ENCODE measurements around the gene ABHD1. TPM values are rescaled to one million over a fixed set of nuclear protein-coding genes. Genes with fewer than 3 reads are reported as not detected.
A peak's percentile ranks its signal among the peaks of the same experiment; 100 is the strongest.

Gene ABHD1
- total and polyA plus RNA-seq, 2 donors (not counting 1 experiment from before 2014, with no cell fraction given): 0.08 to 0.17 TPM

- peaks cover 4% of the 10 kb centered on the region for H3K79me2 ChIP-seq (ENCODE audit: control insufficient read depth, insufficient read depth, low read length)
- H3K4me3 ChIP-seq (replicated peaks in 1 of 4; ENCODE audit: control extremely low read depth in 1 of 4, insufficient read depth in 1 of 4, low read depth in 3 of 4, low read length in 4 of 4): peak overlapping the region; percentile 16 to 54 (median 44)
- no peaks in the 10 kb centered on the region for H3K27me3 ChIP-seq (ENCODE audit: control insufficient read depth, insufficient read depth, low read length)
- peaks cover 3% of the 10 kb centered on the region for H3K4me1 ChIP-seq (ENCODE audit: control insufficient read depth, extremely low read depth, insufficient read depth, low read length)
- peak; percentile 82 to 88 for DNase-seq (ENCODE audit: low read depth in 2 of 2)
- H2AFZ ChIP-seq (ENCODE audit: low read length): no peak overlapping the region
- H3K36me3 ChIP-seq (ENCODE audit: control insufficient read depth, insufficient read depth, low read length): peaks cover 13% of the 10 kb centered on the region
- H3K27ac ChIP-seq (ENCODE audit: insufficient read depth, low read length): peak overlapping the region; percentile 52
- peak overlapping the region; percentile 70 for H3K4me2 ChIP-seq (ENCODE audit: extremely low read depth, insufficient read depth, low read length)
- H3K9me3 ChIP-seq (ENCODE audit: control insufficient read depth, insufficient read depth, low read depth, low read length): no peaks in the 10 kb centered on the region
- peak overlapping the region; percentile 57 for H3K9ac ChIP-seq (ENCODE audit: insufficient read depth, low read length)
- no peaks in the 10 kb centered on the region for H4K20me1 ChIP-seq (ENCODE audit: control insufficient read depth, extremely low read depth, insufficient read depth, low read length)
- no peak for TF ChIP-seq EZH2 (IDR thresholded peaks at IDR 0.05; ENCODE audit: low read length, missing control alignments)
- TF ChIP-seq, protein P1, sequence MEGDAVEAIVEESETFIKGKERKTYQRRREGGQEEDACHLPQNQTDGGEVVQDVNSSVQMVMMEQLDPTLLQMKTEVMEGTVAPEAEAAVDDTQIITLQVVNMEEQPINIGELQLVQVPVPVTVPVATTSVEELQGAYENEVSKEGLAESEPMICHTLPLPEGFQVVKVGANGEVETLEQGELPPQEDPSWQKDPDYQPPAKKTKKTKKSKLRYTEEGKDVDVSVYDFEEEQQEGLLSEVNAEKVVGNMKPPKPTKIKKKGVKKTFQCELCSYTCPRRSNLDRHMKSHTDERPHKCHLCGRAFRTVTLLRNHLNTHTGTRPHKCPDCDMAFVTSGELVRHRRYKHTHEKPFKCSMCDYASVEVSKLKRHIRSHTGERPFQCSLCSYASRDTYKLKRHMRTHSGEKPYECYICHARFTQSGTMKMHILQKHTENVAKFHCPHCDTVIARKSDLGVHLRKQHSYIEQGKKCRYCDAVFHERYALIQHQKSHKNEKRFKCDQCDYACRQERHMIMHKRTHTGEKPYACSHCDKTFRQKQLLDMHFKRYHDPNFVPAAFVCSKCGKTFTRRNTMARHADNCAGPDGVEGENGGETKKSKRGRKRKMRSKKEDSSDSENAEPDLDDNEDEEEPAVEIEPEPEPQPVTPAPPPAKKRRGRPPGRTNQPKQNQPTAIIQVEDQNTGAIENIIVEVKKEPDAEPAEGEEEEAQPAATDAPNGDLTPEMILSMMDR (conservative IDR thresholded peaks at IDR 0.05 in 1 of 2, IDR thresholded peaks at IDR 0.05 in 1 of 2; ENCODE audit: low read depth in 1 of 2, low read length in 2 of 2): peak; percentile 45 to 67
Observed at GRCh38 chr2:27086090-27086723, 37.4 kb upstream of the ABHD1 start.

- DNase-seq (ENCODE audit: low read depth in 2 of 2): peak in 1 of 2 donors; percentile 19
- Histone ChIP-seq H3K9ac (ENCODE audit: insufficient read depth, low read length) (peak within 1 kb of the TSS; percentile 57), H3K4me2 (ENCODE audit: extremely low read depth, insufficient read depth, low read length) (peak within 1 kb of the TSS; percentile 93)
Observed at GRCh38 chr2:27086724-27087593, 36.7 kb upstream of the ABHD1 start, which contains the start of gene KHK. Gene KHK, plus strand, starts transcription at chr2:27086772. Its CDS starts 488 bp downstream, at chr2:27087260.

More at GRCh38 chr2:27086724-27087593, 36.7 kb upstream of the ABHD1 start, which contains the start of gene KHK:
- H4K20me1 ChIP-seq (ENCODE audit: control insufficient read depth, extremely low read depth, insufficient read depth, low read length): no peaks in the 10 kb centered on the region
- peaks cover 12% of the 10 kb centered on the region for H3K36me3 ChIP-seq (ENCODE audit: control insufficient read depth, insufficient read depth, low read length)
- H3K4me3 ChIP-seq (replicated peaks in 1 of 4; ENCODE audit: control extremely low read depth in 1 of 4, insufficient read depth in 1 of 4, low read depth in 3 of 4, low read length in 4 of 4): peak within 1 kb of the TSS; percentile 36 to 54 (median 44)
- H3K4me1 ChIP-seq (ENCODE audit: control insufficient read depth, extremely low read depth, insufficient read depth, low read length): peaks cover 3% of the 10 kb centered on the region
- peak within 1 kb of the TSS; percentile 52 for H3K27ac ChIP-seq (ENCODE audit: insufficient read depth, low read length)
- H2AFZ ChIP-seq (ENCODE audit: low read length): peak within 1 kb of the TSS; percentile 12
- peaks cover 3% of the 10 kb centered on the region for H3K79me2 ChIP-seq (ENCODE audit: control insufficient read depth, insufficient read depth, low read length)
- TF ChIP-seq, protein P1 (conservative IDR thresholded peaks at IDR 0.05 in 1 of 2, IDR thresholded peaks at IDR 0.05 in 1 of 2; ENCODE audit: low read depth in 1 of 2, low read length in 2 of 2): no peak
- TF ChIP-seq EZH2 (IDR thresholded peaks at IDR 0.05; ENCODE audit: low read length, missing control alignments): no peak
- no peaks in the 10 kb centered on the region for H3K9me3 ChIP-seq (ENCODE audit: control insufficient read depth, insufficient read depth, low read depth, low read length)
- H3K27me3 ChIP-seq (ENCODE audit: control insufficient read depth, insufficient read depth, low read length): no peaks in the 10 kb centered on the region
